Psoas muscle (tissue), 8 donors: ENCODE results near the gene RPL22L1. TPM values are rescaled to one million over a fixed set of nuclear protein-coding genes. Genes with fewer than 3 reads are reported as not detected.

Experiments
- ATAC-seq, 4 donors: fragments of 200-7000 bp; cut with Tn5 transposase; one replicate each; pipeline ENCODE4 v1.9.1; 2020; ENCODE audit warnings: moderate library complexity in 3 of 4, mild to moderate bottlenecking in 2 of 4
- DNase-seq, 2 donors: peaks; one replicate each; pipeline ENCODE4 v3.0.0-alpha.2; 2020
- H3K27ac ChIP-seq: fragments of 200-600 bp; one replicate; pipeline ENCODE4 v1.8.0; 2022
- H3K27me3 ChIP-seq, 3 donors: fragments of 200-600 bp in 1 of 3; one replicate each; pipeline versions ENCODE4 v1.6.1 to v1.8.0; 2013 to 2022; ENCODE audit warnings: low read length in 2 of 3, mild to moderate bottlenecking in 2 of 3, moderate library complexity in 1 of 3; ENCODE audit not compliant: insufficient read depth in 3 of 3
- H3K36me3 ChIP-seq, 2 donors: fragments of 200-600 bp in 1 of 2; one replicate each; pipeline versions ENCODE4 v1.6.1 to v1.8.0; 2013 to 2022; ENCODE audit warnings: low read depth in 1 of 2, mild to moderate bottlenecking in 1 of 2, moderate library complexity in 1 of 2; ENCODE audit not compliant: insufficient read depth in 1 of 2
- H3K4me1 ChIP-seq: fragments of 200-600 bp; one replicate; pipeline ENCODE4 v1.8.0; 2022
- H3K4me3 ChIP-seq: fragments of 200-600 bp; one replicate; pipeline ENCODE4 v1.8.0; 2022; ENCODE audit warnings: mild to moderate bottlenecking
- H3K9me3 ChIP-seq: fragments of 200-600 bp; one replicate; pipeline ENCODE4 v1.8.0; 2022
- WGBS, 3 donors: extraction: QIAGEN DNeasy Blood & Tissue Kit; methylation state at CpG; one replicate each; pipeline versions ENCODE4 v1.1.6 to v1.1.7; 2013; 5-methylcytosine and 5-hydroxymethylcytosine counted together
- intact Hi-C, 2 donors: fragments of 100-400 bp; cut with DNase I; formaldehyde crosslinking; loops; one replicate each; pipeline versions ENCODE4 v1.11.0 to v1.14.2; 2022
- polyA plus RNA-seq, 3 donors: library from polyadenylated mRNA; stranded (reverse); fragments of 200-250 nt; gene quantifications; one replicate each; pipeline ENCODE4 v1.2.3, GENCODE V29; 2013
- total RNA-seq, 4 donors: library from RNA; stranded (reverse); fragmentation: NEBNext Ultra II Directional in 2 of 4; extraction: Animal tissue kit (Norgen Biotek cat#: 25700) in 2 of 4; gene quantifications; one replicate each; pipeline versions ENCODE4 v1.2.1 to v1.2.4, GENCODE V29; 2021 to 2023
- TF ChIP-seq, protein P1 (sequence below): fragments of 200-600 bp; IDR thresholded peaks from one replicate; pipeline ENCODE4 v1.8.0; 2022; ENCODE audit warnings: antibody characterized with exemption
- donor health status: healthy with polysubstance abuse.
- donor health status: DM: no; HTN: no; CAD: no; lungs with moderate emphysema.
- donor health status: Bipolar disorder and iron deficiency.
- donor health status: healthy.
- donor health status: DM: yes; HTN: yes; CAD: no.
- donor health status: DM: no; HTN: no; CAD: no.
- donor health status: DM: no; HTN: no; CAD: no.
- donor health status: DM: yes; HTN: yes; CAD: no.

Gene RPL22L1
- total and polyA plus RNA-seq, 7 donors: 8.4 to 88.7 (median 27.2) TPM

DNA sequence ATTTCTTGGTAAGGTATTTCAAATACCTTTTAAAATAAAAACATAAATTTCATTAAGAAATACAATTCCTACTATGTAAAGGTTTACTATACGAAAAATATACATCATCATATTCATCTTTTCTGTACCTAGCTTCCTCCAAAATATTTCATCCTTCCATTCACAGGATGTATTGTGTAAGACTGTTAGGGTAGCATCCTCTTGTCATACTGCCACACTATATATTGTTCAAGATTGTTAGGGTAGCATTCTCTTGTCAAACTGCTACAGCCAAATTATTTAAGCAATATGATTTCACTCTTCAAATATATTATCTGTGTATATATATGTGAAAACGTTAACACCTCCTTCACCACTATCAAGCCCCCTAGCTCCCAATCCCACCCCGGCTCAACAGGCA lies 3.5 kb downstream of the RPL22L1 start:
- H3K4me1 ChIP-seq: peaks cover 20% of the 10 kb centered on the region
- no peak overlapping the region for H3K27ac ChIP-seq
- intact Hi-C loops: no loop called here
- no peak overlapping the region for H3K4me3 ChIP-seq
- no peaks in the 10 kb centered on the region for H3K27me3 ChIP-seq
- no peak for DNase-seq
- TF ChIP-seq, protein P1, sequence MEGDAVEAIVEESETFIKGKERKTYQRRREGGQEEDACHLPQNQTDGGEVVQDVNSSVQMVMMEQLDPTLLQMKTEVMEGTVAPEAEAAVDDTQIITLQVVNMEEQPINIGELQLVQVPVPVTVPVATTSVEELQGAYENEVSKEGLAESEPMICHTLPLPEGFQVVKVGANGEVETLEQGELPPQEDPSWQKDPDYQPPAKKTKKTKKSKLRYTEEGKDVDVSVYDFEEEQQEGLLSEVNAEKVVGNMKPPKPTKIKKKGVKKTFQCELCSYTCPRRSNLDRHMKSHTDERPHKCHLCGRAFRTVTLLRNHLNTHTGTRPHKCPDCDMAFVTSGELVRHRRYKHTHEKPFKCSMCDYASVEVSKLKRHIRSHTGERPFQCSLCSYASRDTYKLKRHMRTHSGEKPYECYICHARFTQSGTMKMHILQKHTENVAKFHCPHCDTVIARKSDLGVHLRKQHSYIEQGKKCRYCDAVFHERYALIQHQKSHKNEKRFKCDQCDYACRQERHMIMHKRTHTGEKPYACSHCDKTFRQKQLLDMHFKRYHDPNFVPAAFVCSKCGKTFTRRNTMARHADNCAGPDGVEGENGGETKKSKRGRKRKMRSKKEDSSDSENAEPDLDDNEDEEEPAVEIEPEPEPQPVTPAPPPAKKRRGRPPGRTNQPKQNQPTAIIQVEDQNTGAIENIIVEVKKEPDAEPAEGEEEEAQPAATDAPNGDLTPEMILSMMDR: no peak
- no peaks in the 10 kb centered on the region for H3K9me3 ChIP-seq
- H3K36me3 ChIP-seq: peaks cover 4 to 40% of the 10 kb centered on the region in 2 donors
- WGBS, 3 donors: 84 to 92% (median 90%) methylated on average over 3 of the region's 3 CpGs
- ATAC-seq: no peak

DNA sequence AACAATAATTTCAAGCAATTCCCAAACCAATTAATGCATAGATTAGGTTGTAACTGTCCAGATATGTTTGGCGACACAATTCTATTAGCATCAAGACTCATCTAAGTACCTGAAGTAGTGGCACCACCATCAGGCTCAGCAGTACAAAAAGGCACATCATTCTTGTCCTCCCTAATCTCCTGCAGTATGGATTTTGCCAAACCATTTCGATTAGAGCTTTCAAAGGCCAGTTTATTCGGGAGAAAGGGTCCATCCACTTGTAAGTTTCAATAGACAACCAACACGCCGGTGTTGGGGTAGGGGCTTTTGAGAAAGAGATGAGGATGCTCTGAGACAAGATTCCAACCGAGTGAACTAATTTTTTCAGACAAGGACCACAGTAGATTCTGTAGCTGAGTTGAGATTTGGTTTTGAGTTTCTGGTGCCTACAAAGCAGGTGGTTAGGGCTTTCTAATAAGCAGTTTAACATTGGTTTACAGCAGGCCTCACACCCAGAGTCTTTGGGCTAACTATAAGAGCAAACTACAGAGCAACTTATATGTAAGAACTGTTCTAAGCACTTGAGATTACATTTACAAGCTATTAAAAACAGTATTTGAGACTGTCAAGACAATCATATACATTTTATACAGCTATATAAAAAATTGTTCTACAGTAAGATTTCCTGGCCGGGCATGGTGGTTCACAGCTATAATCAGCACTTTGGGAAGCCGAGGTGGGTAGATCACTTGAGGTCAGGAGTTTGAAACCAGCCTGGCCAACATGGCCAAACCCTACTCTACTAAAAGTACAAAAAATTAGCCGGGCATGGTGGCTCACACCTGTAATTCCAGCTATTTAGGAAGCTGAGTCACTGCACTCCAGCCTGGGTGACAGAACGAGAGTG lies 4.5 kb downstream of the RPL22L1 start:
- intact Hi-C loops: no loop called here
- Histone ChIP-seq H3K27ac (no peak overlapping the region), H3K4me3 (no peak overlapping the region), H3K9me3 (no peaks in the 10 kb centered on the region), H3K4me1 (peaks cover 20% of the 10 kb centered on the region), H3K36me3 (peaks cover 4 to 40% of the 10 kb centered on the region in 2 donors), H3K27me3 (no peaks in the 10 kb centered on the region)
- DNase-seq: no peak
- ATAC-seq: no peak
- TF ChIP-seq, protein P1: no peak
- 82 to 89% (median 87%) methylated on average over 10 of the region's 10 CpGs for WGBS, 3 donors

DNA sequence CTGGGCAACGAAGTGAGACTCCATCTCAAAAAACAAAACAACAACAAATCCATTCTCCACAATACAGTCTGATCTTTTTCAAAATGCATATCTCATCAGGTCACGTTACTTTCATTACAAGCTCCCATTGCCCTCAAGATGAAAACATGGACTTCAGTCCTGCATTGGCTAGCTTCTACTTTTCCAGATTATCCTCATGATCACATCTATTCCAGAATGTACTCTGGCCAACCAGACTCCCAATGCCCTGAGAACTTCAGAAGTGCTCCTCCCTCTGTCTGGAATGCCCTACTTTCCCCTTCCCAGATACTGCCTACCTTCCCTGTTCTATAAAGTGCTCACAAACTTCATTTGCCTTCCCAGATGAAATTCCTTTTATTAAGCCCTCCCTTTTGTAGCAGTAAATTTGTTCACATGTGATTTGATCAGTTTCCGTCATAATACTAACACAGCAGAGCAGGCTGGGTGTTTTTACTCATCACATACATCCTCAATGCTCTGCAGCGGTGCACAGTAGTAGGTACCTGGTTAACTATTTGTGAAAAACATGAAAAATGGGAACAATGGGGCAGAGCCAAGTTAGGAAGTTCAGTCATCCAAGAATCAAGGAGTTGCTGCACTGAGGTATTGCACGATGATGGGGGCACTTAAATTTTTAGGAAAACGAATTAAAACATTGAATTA lies 5.3 kb downstream of the RPL22L1 start:
- no peak for ATAC-seq
- Histone ChIP-seq H3K4me3 (no peak overlapping the region), H3K4me1 (peaks cover 20% of the 10 kb centered on the region), H3K9me3 (no peaks in the 10 kb centered on the region), H3K27ac (no peak overlapping the region), H3K27me3 (no peaks in the 10 kb centered on the region), H3K36me3 (peaks cover 4 to 40% of the 10 kb centered on the region in 2 donors)
- TF ChIP-seq, protein P1: no peak
- 84 to 92% (median 88%) methylated on average over 6 of the region's 6 CpGs for WGBS, 3 donors
- intact Hi-C loops: no loop called here
- no peak for DNase-seq

DNA sequence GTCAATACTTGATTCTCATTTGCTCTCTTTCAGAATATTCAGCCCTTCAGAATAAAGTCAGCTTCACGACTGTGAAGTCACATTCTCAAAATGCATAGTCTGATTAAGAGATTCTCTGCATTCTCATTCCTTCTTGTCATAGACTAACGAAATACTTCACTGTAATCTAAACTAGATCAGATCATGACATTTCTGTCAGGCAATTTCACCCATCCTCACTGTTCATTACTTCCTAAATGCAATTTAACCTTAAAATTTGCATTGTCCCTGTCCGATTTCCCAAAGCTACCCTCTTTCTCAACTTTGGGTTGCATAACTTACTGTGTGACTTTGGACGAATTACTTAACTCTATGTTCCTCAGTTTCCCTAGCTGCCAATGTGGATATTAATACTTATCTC lies 6.2 kb downstream of the RPL22L1 start:
- DNase-seq (no peak), ATAC-seq (no peak)
- H3K4me1 ChIP-seq: peaks cover 18% of the 10 kb centered on the region
- no peak overlapping the region for H3K27ac ChIP-seq
- WGBS, 3 donors: 80 to 85% (median 84%) methylated on average over 4 of the region's 4 CpGs
- peaks cover 4 to 40% of the 10 kb centered on the region in 2 donors for H3K36me3 ChIP-seq
- TF ChIP-seq, protein P1: no peak
- no peak overlapping the region for H3K4me3 ChIP-seq
- H3K27me3 ChIP-seq: no peaks in the 10 kb centered on the region
- no peaks in the 10 kb centered on the region for H3K9me3 ChIP-seq
- intact Hi-C loops: no loop called here
